ENCODE results near the gene PSMD13. TPM values are rescaled to one million over a fixed set of nuclear protein-coding genes. Genes with fewer than 3 reads are reported as not detected.

PSMD13 gene
- total RNA-seq, 1 experiment from 2014 or later, result 141 TPM

DNA sequence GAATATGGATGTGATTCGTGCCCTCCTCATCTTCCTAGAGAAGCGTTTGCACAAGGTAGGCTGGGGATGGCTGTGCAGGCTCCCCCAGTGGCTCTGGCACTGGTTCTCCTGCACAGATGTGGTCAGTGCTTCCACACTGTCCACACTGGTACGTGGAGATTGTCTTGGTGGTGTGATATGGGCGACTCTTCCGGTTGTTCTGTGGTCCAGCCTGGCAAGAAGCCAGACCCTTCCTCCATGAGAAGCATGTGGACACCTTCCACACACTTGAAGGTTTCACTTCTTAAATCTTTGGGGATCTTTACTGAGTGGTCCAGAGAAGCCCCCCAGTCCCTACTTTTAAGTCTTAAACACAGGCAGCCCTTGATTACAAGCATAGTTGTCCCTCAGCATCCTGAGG, 25.5 kb upstream of the PSMD13 start:
- no peak overlapping the region for H3T11ph ChIP-seq (ENCODE audit: low read length)
- Mint-ChIP-seq H3K27ac (no peak overlapping the region), H3K9me3 (no peaks in the 10 kb centered on the region), H3K27me3 (ENCODE audit: low read depth) (no peaks in the 10 kb centered on the region), H3K4me1 (peaks cover 3 to 13% of the 10 kb centered on the region in 2 experiments), H3K4me3 (peak overlapping the region; percentile 27 to 29; a peak in 2 of 5 replicates), H3K36me3 (ENCODE audit: insufficient read depth in 1 of 3, low read depth in 3 of 3) (peaks cover 28 to 68% (median 62%) of the 10 kb centered on the region in 3 experiments)
- H3K79me1 ChIP-seq (ENCODE audit: insufficient read depth, low read depth, low read length, poor library complexity, severe bottlenecking), result no peaks in the 10 kb centered on the region
- H2BK120ac ChIP-seq (ENCODE audit: low read depth, low read length, poor library complexity, severe bottlenecking), result no peak overlapping the region
- H2BK15ac ChIP-seq (ENCODE audit: low read depth, low read length), result no peak overlapping the region
- no peak overlapping the region for H3K9ac ChIP-seq (ENCODE audit: extremely low read depth, insufficient read length, low read length)
- WGBS (ENCODE audit: extremely low coverage, insufficient read length, low lambda C conversion rate), result no CpG with 5 or more reads among the region's 5 CpGs
- H4K91ac ChIP-seq (ENCODE audit: insufficient read length, low read depth, low read length), result no peak overlapping the region
- no peak overlapping the region for H3K27ac ChIP-seq (ENCODE audit: insufficient read length, low read depth, low read length)
- no peak for TF ChIP-seq CTCF (conservative IDR thresholded peaks at IDR 0.05)
- no peak overlapping the region for H3K14ac ChIP-seq (ENCODE audit: insufficient read depth, low read length)
- H3K4ac ChIP-seq (ENCODE audit: low read depth, low read length), result no peak overlapping the region
- H4K5ac ChIP-seq (ENCODE audit: insufficient read length, low read depth, low read length), result no peak overlapping the region
- no peak overlapping the region for H2BK5ac ChIP-seq (ENCODE audit: insufficient read length, low read length)
- H3K18ac ChIP-seq (ENCODE audit: insufficient read length, low read depth, low read length), result no peak overlapping the region
- H3K27me3 ChIP-seq (ENCODE audit: insufficient read depth, low read length), result no peaks in the 10 kb centered on the region
- no peaks in the 10 kb centered on the region for H3K9me3 ChIP-seq (ENCODE audit: control insufficient read depth, low read depth, low read length)
- no peak overlapping the region for H2AFZ ChIP-seq (ENCODE audit: low read length)
- H3K4me1 ChIP-seq (ENCODE audit: insufficient read depth, low read length), result no peaks in the 10 kb centered on the region
- DNase-seq, result no peak
- H2AK5ac ChIP-seq (ENCODE audit: insufficient read length, low read length), result no peak overlapping the region
- peaks cover 21% of the 10 kb centered on the region for H3K23me2 ChIP-seq (ENCODE audit: insufficient read length, low read depth, low read length, poor library complexity, severe bottlenecking)
- H3K56ac ChIP-seq (ENCODE audit: insufficient read length, low read depth, low read length), result no peak overlapping the region
- H4K8ac ChIP-seq (replicated peaks; ENCODE audit: insufficient read length, low read depth, low read length), result no peak overlapping the region
- H2BK12ac ChIP-seq (ENCODE audit: insufficient read length, low read depth, low read length), result no peak overlapping the region
- no peak overlapping the region for H3K23ac ChIP-seq (ENCODE audit: insufficient read length, low read depth, low read length)
- H3K79me2 ChIP-seq (ENCODE audit: insufficient read depth, low read length), result no peaks in the 10 kb centered on the region; the same call in 1 of the 2 replicates
- no peak overlapping the region for H2BK20ac ChIP-seq (ENCODE audit: low read depth, low read length, poor library complexity, severe bottlenecking)
- no peaks in the 10 kb centered on the region for H4K20me1 ChIP-seq (ENCODE audit: control insufficient read depth, insufficient read depth, insufficient read length)
- no peak overlapping the region for H3K4me2 ChIP-seq (ENCODE audit: insufficient read depth, insufficient read length, low read length)

All from H9 (cell line).